Cardiac septum (tissue), 1 donor: ENCODE measurements around the gene CYP4V2. TPM values are rescaled to one million over a fixed set of nuclear protein-coding genes. Genes with fewer than 3 reads are reported as not detected.

Experiments used
- DNase-seq: peaks from one replicate; pipeline ENCODE4 v3.0.0-alpha.2; 2020; ENCODE audit warnings: low spot score
- intact Hi-C: fragments of 100-400 bp; cut with DNase I; formaldehyde crosslinking; loops from one replicate; pipeline ENCODE4 v1.14.0; 2022
- long read RNA-seq: library from polyadenylated mRNA; unstranded; transcript quantifications from one replicate; pipeline ENCODE4 v2.0.0, GENCODE V29; 2021
- total RNA-seq: library from RNA; stranded (reverse); fragmentation: NEBNext Ultra II Directional; extraction: Animal tissue kit (Norgen Biotek cat#: 25700); gene quantifications from one replicate; pipeline ENCODE4 v1.2.1, GENCODE V29; 2021
- donor health status: DM: no; HTN: no; CAD: no.

The CYP4V2 gene
- 20.4 TPM for total RNA-seq
- long read RNA-seq, partial matches to known transcripts = 0 of 14 reads
- long read RNA-seq, other reads (novel, unspliced or antisense) = 12 of 14 reads

DNA sequence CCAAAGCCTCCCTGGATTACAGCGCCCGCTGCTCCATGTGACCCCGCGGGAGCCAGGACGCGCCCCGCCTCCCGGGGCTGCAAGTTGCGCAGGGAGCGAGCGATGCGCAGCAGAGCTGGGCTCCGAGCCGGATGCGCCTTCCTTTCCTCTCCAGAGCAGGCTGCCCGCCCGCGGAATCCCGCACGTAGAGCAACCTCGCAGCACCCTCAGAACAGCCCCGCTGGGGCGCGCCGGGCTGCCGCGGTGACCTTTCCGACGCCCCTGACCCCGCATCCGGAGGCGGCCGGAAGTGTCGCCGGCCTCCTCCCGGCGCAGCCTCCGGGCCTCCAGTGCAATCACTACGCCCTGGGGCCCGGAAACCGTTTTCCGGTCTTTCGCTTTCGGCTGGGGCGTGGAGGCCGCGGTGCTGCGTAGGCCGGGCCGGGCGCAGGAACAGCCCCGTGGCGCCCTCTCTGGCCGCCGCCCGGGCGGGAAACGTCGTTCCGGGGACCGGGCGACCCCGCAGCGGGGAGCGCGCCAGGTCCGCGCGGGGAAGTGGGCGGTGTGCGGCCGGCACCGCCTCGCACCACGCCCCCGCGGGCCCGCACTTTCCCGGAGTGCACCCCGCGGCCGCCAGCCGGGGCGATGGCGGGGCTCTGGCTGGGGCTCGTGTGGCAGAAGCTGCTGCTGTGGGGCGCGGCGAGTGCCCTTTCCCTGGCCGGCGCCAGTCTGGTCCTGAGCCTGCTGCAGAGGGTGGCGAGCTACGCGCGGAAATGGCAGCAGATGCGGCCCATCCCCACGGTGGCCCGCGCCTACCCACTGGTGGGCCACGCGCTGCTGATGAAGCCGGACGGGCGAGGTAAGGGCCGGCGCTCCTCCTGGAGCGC, at the start of gene CYP4V2:
CYP4V2 (plus strand) TSS at position 368 of the 866 bp plus-strand sequence; CDS start at position 625, 257 bp downstream.
- intact Hi-C loops = loop anchor here (2.0 to 5.0 kb wide), 2 partner anchors 47 to 119 kb away; no protein-coding TSS in a partner anchor

GRCh38 chr4:186144198-186144945, 47.0 kb upstream of the CYP4V2 start:
- intact Hi-C loops = loop anchor here (2.0 kb wide), 1 partner anchor 46 kb away; the partner anchor contains the start of gene CYP4V2
- no peak for DNase-seq

More for the DNA sequence above, at the start of gene CYP4V2:
- peak; percentile 93 for DNase-seq

GRCh38 chr4:186144946-186145569, 46.3 kb upstream of the CYP4V2 start:
- no peak for DNase-seq
- intact Hi-C loops = loop anchor here (2.0 kb wide), 1 partner anchor 46 kb away; the partner anchor contains the start of gene CYP4V2

GRCh38 chr4:186146458-186146857, 44.9 kb upstream of the CYP4V2 start:
- DNase-seq = no peak

GRCh38 chr4:186148336-186148975, 42.9 kb upstream of the CYP4V2 start:
- intact Hi-C loops = no loop called here
- DNase-seq = no peak

More at GRCh38 chr4:186146458-186146857, 44.9 kb upstream of the CYP4V2 start:
- intact Hi-C loops = no loop called here

- intact Hi-C loops = no loop called here
- DNase-seq = no peak
These were observed 41.5 kb upstream of the CYP4V2 start for GRCh38 chr4:186149872-186150271.

DNA sequence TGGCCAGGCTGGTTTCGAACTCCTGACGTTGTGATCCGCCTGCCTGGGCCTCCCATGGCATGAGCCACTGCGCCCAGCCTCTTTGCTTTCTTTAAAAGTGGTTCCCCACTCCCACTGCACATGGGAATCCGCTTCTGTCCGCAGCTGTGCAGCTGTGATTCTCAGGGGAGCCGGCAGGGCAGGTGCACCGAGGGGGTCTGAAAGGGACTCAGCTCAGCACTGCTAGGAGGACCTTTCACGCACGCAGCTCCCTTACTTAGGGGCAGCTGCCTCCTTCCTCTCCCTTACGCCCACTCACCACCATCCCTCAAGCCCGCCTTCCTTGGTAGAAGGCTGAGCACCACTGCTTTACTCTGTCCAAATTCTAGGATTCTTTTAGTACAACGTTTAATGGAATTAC, 40.4 kb upstream of the CYP4V2 start:
- no peak for DNase-seq
- intact Hi-C loops = no loop called here

DNA sequence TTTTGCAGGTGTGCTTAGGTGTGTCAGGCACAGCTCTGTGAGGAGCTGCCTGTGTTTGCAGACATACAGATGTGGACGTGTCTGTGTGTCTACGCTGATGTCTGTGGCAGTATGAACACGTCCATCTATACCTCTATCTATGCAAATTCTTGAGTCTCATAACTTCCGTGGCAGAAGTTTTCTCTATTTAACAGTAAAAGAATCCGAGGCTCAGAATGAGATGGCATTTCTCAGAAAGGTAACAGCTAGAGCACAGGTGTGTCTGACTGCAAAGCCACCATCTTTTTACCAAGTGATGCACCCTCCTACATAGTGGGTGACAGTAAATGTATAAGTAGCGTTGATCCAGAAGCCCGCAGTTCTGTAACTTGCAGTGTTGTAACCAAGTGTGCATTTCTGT, 39.9 kb upstream of the CYP4V2 start:
- intact Hi-C loops = no loop called here
- no peak for DNase-seq

- intact Hi-C loops = no loop called here
- no peak for DNase-seq
These were observed 33.1 kb upstream of the CYP4V2 start for GRCh38 chr4:186158021-186158813.

DNA sequence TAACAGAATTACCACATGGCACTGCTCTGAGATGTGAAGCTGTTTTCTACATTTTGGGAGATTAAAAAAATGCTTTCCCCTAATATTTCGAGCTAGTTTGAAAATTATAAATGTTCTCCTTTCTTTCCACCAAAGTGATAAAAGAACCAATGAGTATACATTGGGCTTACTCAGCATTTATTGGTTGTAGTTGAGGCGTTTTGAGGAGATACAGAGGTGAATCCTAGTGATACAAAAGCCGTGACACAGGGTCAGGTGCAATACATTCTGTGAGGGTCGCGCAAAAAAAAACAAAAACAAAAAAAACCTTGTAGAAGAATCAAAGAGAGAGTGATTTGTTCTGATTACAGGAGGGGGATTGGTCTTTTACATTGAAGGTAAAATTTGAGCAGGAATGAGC, 32.4 kb upstream of the CYP4V2 start:
- intact Hi-C loops = no loop called here
- DNase-seq = no peak

DNA sequence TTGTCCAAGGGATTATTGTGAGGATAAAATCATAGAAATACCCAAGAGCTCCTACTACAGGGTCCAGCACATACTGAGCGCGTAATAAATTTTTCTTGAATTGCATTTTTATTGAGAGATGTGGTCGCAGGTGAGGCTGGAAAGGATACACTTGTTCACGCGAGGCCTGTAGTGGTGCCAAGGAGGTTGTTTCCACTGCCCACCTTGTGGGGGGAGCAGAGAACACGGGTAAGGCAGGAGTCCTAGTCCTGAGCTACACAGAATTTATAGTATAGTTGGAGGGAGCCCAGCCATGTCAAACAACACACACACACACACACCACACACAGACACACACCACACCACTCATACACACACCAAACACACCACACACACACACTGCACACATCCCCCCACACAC, 31.8 kb upstream of the CYP4V2 start:
- DNase-seq = no peak
- intact Hi-C loops = no loop called here

- no peak for DNase-seq
- intact Hi-C loops = no loop called here
These were observed 30.2 kb upstream of the CYP4V2 start for GRCh38 chr4:186161138-186161537.

DNA sequence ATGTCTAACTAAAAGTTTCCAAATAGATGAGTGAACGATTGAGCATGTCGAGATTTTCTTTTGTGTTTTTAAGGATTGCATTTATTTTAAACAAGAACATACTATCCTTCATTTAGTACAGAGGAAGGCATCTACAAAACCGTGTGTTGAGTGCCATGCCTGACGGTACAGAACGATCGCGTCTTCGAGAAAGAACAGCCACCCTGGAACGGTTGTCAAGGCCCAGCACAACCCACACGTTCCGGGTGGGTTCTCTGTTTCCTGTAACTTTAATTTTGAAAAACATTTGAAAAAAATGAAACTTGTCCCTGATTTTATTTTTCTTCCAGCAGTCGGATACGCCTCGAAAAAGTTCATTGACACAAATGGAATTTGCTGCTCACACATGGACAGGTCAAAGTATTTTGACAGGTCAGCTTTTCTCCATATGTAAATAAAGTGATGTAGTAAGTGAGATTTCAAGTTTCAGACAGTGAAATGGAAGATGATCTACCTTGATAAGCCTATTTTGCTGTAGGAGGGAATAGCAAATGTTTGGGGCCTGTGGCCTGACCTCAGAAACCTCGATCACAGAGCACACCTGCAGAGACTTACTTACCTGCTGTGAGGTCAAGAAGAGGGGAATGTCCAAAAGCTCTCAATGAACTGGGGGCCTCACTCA, 24.4 kb upstream of the CYP4V2 start:
- intact Hi-C loops = no loop called here
- no peak for DNase-seq

GRCh38 chr4:186167605-186168004, 23.8 kb upstream of the CYP4V2 start:
- DNase-seq = no peak
- intact Hi-C loops = no loop called here

DNA sequence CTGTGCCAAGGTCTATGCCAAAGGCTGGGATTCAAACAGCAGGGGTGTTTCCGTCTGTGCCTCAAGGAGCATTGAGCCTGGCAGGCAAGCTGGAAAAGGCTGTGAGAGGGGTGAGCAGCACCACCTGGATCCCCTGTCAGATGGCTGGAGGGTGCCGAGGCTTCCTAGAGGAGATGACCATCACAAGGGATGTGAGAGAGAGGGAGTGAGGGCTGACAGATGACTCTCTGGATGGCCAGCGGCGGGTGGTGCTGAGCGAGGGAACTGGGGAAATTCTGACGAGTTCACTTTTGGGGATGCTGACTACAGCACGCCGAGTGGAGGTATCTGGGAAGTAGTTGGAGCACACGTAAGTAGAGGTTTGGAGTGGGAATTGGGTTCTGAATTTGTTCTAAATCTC, 22.6 kb upstream of the CYP4V2 start:
- intact Hi-C loops = no loop called here
- no peak for DNase-seq

- no peak for DNase-seq
- intact Hi-C loops = no loop called here
These were observed 21.9 kb upstream of the CYP4V2 start for GRCh38 chr4:186169333-186169944.

- intact Hi-C loops = no loop called here
- no peak for DNase-seq
These were observed 21.2 kb upstream of the CYP4V2 start for GRCh38 chr4:186169945-186170802.
